Measurements from ENCODE around the gene BOLA3.
A peak's percentile ranks its signal among the peaks of the same experiment; 100 is the strongest.
"Not testable (repeated sequence)": the region's sequence is repeated elsewhere in the genome, so short reads cannot be mapped to it uniquely, and the experiment has no call there.

The BOLA3 gene

GRCh38 chr2:74130211-74130995 is 17.3 kb downstream of the BOLA3 start:
- TF ChIP-seq CTCF (IDR thresholded peaks at IDR 0.05): no peak
- TF ChIP-seq ZFX (IDR thresholded peaks at IDR 0.05; ENCODE audit: borderline replicate concordance): no peak
- no peak overlapping the region for H3K27ac ChIP-seq

DNA sequence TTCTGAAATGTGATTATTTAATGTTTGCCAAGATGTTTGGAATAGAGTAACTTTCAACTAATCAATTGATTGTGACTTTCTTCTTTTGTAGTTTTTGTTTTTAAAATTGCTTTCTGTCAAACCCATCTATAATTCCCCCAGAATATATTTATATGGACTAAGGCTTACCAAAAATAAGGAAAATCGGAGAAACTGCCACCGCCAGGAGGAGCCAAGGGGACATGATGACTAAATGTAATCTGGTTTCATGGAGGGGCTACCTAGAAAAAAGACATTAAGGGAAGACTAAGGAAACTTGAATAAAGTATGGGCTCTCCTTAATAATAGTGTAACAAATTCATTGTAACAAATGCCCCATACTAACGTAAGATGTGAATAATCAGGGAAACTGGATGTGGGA is 19.5 kb downstream of the BOLA3 start:
- TF ChIP-seq ZFX (IDR thresholded peaks at IDR 0.05; ENCODE audit: borderline replicate concordance) (no peak), CTCF (IDR thresholded peaks at IDR 0.05) (no peak)
- no peak overlapping the region for H3K27ac ChIP-seq

GRCh38 chr2:74123955-74124354 is 23.8 kb downstream of the BOLA3 start:
- not testable (repeated sequence) for H3K27ac ChIP-seq

GRCh38 chr2:74121846-74122245 is 25.9 kb downstream of the BOLA3 start:
- H3K27ac ChIP-seq: not testable (repeated sequence)

GRCh38 chr2:74119912-74120825 is 27.5 kb downstream of the BOLA3 start:
- TF ChIP-seq ZFX (IDR thresholded peaks at IDR 0.05; ENCODE audit: borderline replicate concordance) (no peak), CTCF (IDR thresholded peaks at IDR 0.05) (peak; percentile 87)
- H3K27ac ChIP-seq: peak overlapping the region; percentile 86

DNA sequence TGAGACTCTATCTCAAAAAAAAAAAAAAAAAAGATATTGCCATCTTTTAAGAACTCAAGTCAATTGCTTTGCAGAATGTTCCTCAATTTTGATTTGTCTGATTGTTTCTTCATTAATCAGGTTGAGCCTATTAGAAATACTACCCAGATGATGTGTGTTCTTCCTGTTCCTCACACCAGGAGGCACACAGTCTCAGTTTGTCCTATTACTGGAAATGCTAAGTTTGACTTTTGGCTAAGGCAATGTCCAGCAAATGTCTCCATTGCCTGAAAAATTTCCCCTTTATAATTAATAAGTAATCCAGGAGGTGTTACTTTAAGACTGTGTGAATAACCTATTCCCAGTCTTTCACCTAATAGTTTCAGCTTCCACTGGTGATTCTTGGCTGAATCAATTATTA is 28.4 kb downstream of the BOLA3 start:
- no peak overlapping the region for H3K27ac ChIP-seq
- TF ChIP-seq CTCF (IDR thresholded peaks at IDR 0.05): no peak
- no peak for TF ChIP-seq ZFX (IDR thresholded peaks at IDR 0.05; ENCODE audit: borderline replicate concordance)

DNA sequence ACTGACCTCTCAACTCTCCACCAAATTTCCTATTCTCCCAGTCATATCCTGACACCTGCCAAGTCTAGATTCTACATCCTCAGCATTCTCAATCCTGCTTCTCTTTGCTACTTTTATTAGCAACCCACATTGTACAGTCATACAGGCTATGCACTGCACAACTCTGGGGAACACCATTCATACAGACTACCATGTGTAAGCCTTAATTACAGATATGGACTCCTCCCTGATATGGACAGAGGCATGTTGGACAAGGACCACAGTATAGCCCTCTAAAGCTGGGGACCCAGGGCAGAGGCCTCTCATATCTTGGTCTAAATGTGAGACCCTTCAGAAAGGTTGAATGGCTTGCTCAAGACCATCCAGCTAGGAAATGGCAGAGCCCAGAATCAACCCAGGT is 36.3 kb downstream of the BOLA3 start:
- no peak for TF ChIP-seq CTCF (IDR thresholded peaks at IDR 0.05)
- no peak for TF ChIP-seq ZFX (IDR thresholded peaks at IDR 0.05; ENCODE audit: borderline replicate concordance)
- H3K27ac ChIP-seq: no peak overlapping the region

- H3K27ac ChIP-seq: no peak overlapping the region
- TF ChIP-seq CTCF (IDR thresholded peaks at IDR 0.05) (no peak), ZFX (IDR thresholded peaks at IDR 0.05; ENCODE audit: borderline replicate concordance) (no peak)
These were observed 37.2 kb downstream of the BOLA3 start for GRCh38 chr2:74110537-74110936.

All from 22Rv1 (cell line).